ENCODE data around the gene TTC7B.

Gene TTC7B

GRCh38 chr14:90687680-90688079, 128.6 kb downstream of the TTC7B start:
- Histone ChIP-seq H2AFZ (no peak overlapping the region), H3K4me1 (no peaks in the 10 kb centered on the region), H3K9ac (no peak overlapping the region), H3K27me3 (ENCODE audit: control insufficient read depth, insufficient read depth, low read length) (no peaks in the 10 kb centered on the region), H3K4me2 (ENCODE audit: low read length) (no peak overlapping the region), H3K36me3 (ENCODE audit: control insufficient read depth, insufficient read depth, low read length) (no peaks in the 10 kb centered on the region), H3K27ac (no peak overlapping the region), H3K4me3 (ENCODE audit: low read depth, low read length) (no peak overlapping the region), H3K79me2 (no peaks in the 10 kb centered on the region), H3K9me3 (ENCODE audit: control insufficient read depth, low read length) (no peaks in the 10 kb centered on the region)
- no peak for TF ChIP-seq CTCF (IDR thresholded peaks at IDR 0.05)

GRCh38 chr14:90682615-90683014, 133.6 kb downstream of the TTC7B start:
- no peak for TF ChIP-seq CTCF (IDR thresholded peaks at IDR 0.05)
- H2AFZ ChIP-seq, result no peak overlapping the region
- no peak overlapping the region for H3K4me3 ChIP-seq (ENCODE audit: low read depth, low read length)
- H3K4me1 ChIP-seq, result no peaks in the 10 kb centered on the region
- H3K79me2 ChIP-seq, result no peaks in the 10 kb centered on the region
- H3K27ac ChIP-seq, result no peak overlapping the region
- H3K9me3 ChIP-seq (ENCODE audit: control insufficient read depth, low read length), result no peaks in the 10 kb centered on the region
- H3K9ac ChIP-seq, result no peak overlapping the region
- H3K36me3 ChIP-seq (ENCODE audit: control insufficient read depth, insufficient read depth, low read length), result no peaks in the 10 kb centered on the region
- no peaks in the 10 kb centered on the region for H3K27me3 ChIP-seq (ENCODE audit: control insufficient read depth, insufficient read depth, low read length)
- H3K4me2 ChIP-seq (ENCODE audit: low read length), result no peak overlapping the region

- no peaks in the 10 kb centered on the region for H3K4me1 ChIP-seq
- no peaks in the 10 kb centered on the region for H3K9me3 ChIP-seq (ENCODE audit: control insufficient read depth, low read length)
- no peak overlapping the region for H3K4me3 ChIP-seq (ENCODE audit: low read depth, low read length)
- no peak overlapping the region for H3K4me2 ChIP-seq (ENCODE audit: low read length)
- no peaks in the 10 kb centered on the region for H3K36me3 ChIP-seq (ENCODE audit: control insufficient read depth, insufficient read depth, low read length)
- no peak overlapping the region for H3K27ac ChIP-seq
- no peak for TF ChIP-seq CTCF (IDR thresholded peaks at IDR 0.05)
- no peaks in the 10 kb centered on the region for H3K79me2 ChIP-seq
- no peak overlapping the region for H2AFZ ChIP-seq
- H3K9ac ChIP-seq, result no peak overlapping the region
- H3K27me3 ChIP-seq (ENCODE audit: control insufficient read depth, insufficient read depth, low read length), result no peaks in the 10 kb centered on the region
Measured at GRCh38 chr14:90681929-90682328, 134.3 kb downstream of the TTC7B start.

- Histone ChIP-seq H3K9ac (no peak overlapping the region), H3K4me1 (no peaks in the 10 kb centered on the region), H3K79me2 (no peaks in the 10 kb centered on the region), H3K27ac (no peak overlapping the region), H3K27me3 (ENCODE audit: control insufficient read depth, insufficient read depth, low read length) (no peaks in the 10 kb centered on the region), H3K4me2 (ENCODE audit: low read length) (no peak overlapping the region), H2AFZ (no peak overlapping the region), H3K9me3 (ENCODE audit: control insufficient read depth, low read length) (no peaks in the 10 kb centered on the region), H3K4me3 (ENCODE audit: low read depth, low read length) (no peak overlapping the region), H3K36me3 (ENCODE audit: control insufficient read depth, insufficient read depth, low read length) (no peaks in the 10 kb centered on the region)
- no peak for TF ChIP-seq CTCF (IDR thresholded peaks at IDR 0.05)
Measured at GRCh38 chr14:90678846-90679362, 137.3 kb downstream of the TTC7B start.

GRCh38 chr14:90678420-90678819, 137.8 kb downstream of the TTC7B start:
- Histone ChIP-seq H3K4me2 (ENCODE audit: low read length) (no peak overlapping the region), H3K27ac (no peak overlapping the region), H3K4me3 (ENCODE audit: low read depth, low read length) (no peak overlapping the region), H2AFZ (no peak overlapping the region), H3K9ac (no peak overlapping the region), H3K9me3 (ENCODE audit: control insufficient read depth, low read length) (no peaks in the 10 kb centered on the region), H3K4me1 (no peaks in the 10 kb centered on the region), H3K79me2 (no peaks in the 10 kb centered on the region), H3K36me3 (ENCODE audit: control insufficient read depth, insufficient read depth, low read length) (no peaks in the 10 kb centered on the region), H3K27me3 (ENCODE audit: control insufficient read depth, insufficient read depth, low read length) (no peaks in the 10 kb centered on the region)
- TF ChIP-seq CTCF (IDR thresholded peaks at IDR 0.05), result no peak

All from parathyroid adenoma (tissue), 2 donors.